Adipocyte (in vitro differentiated cells): ENCODE measurements around the gene SETD2.
A peak's percentile ranks its signal among the peaks of the same experiment; 100 is the strongest.
"Not testable (repeated sequence)": the region's sequence is repeated elsewhere in the genome, so short reads cannot be mapped to it uniquely, and the experiment has no call there.

ENCODE experiments used
- DNase-seq: peaks from one replicate; pipeline ENCODE4 v3.0.0-alpha.2; 2015; ENCODE audit warnings: low read depth
- H3K27me3 ChIP-seq: replicated peaks from 2 replicates; pipeline ENCODE4 v1.7.0; 2013; ENCODE audit warnings: mild to moderate bottlenecking, low read length, moderate library complexity; ENCODE audit not compliant: control insufficient read depth, insufficient read depth
- H3K36me3 ChIP-seq: 2 replicates; pipeline ENCODE4 v1.7.0; 2013; ENCODE audit warnings: low read length, mild to moderate bottlenecking, moderate library complexity; ENCODE audit not compliant: control insufficient read depth, insufficient read depth, severe bottlenecking
- H3K4me1 ChIP-seq: 2 replicates; pipeline ENCODE4 v1.7.0; 2013; ENCODE audit warnings: mild to moderate bottlenecking, low read length, moderate library complexity; ENCODE audit not compliant: control insufficient read depth, insufficient read depth
- H3K4me3 ChIP-seq: 2 replicates; pipeline ENCODE4 v1.7.0; 2013; ENCODE audit warnings: mild to moderate bottlenecking, low read length, moderate library complexity
- H3K9ac ChIP-seq: 2 replicates; pipeline ENCODE4 v1.7.0; 2013; ENCODE audit warnings: mild to moderate bottlenecking, low read length, moderate library complexity
- H3K9me3 ChIP-seq: 2 replicates; pipeline ENCODE4 v1.7.0; 2013; ENCODE audit warnings: mild to moderate bottlenecking, low read length, moderate library complexity; ENCODE audit not compliant: control insufficient read depth

Gene SETD2

GRCh38 chr3:47117807-47118364, 46.0 kb downstream of the SETD2 start:
- H3K9ac ChIP-seq: no peak overlapping the region
- H3K4me1 ChIP-seq: no peaks in the 10 kb centered on the region
- H3K36me3 ChIP-seq: peaks cover 75% of the 10 kb centered on the region
- no peak for DNase-seq
- H3K4me3 ChIP-seq: no peak overlapping the region
- no peaks in the 10 kb centered on the region for H3K27me3 ChIP-seq
- H3K9me3 ChIP-seq: no peaks in the 10 kb centered on the region

DNA sequence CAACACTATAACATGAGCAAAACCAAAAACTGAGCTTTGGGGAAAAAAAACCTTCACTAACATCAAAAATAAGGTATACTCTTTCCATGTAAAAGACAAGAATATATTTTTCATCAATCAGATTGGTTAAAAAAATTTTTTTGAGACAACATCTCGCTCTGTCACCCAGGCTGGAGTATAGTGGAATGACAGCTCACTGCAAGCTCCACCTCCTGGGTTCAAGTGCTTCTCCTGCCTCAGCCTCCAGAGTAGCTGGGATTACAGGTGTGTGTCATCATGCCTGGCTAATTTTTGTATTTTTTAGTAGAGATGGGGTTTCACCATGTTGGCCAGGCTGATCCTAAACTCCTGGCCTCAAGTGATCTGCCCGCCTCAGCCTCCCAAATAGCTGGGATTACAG, 48.4 kb downstream of the SETD2 start:
- H3K9ac ChIP-seq, DNase-seq, H3K4me1 ChIP-seq, H3K4me3 ChIP-seq, H3K27me3 ChIP-seq, H3K9me3 ChIP-seq: not testable (repeated sequence)
- peaks cover 65% of the 10 kb centered on the region for H3K36me3 ChIP-seq

DNA sequence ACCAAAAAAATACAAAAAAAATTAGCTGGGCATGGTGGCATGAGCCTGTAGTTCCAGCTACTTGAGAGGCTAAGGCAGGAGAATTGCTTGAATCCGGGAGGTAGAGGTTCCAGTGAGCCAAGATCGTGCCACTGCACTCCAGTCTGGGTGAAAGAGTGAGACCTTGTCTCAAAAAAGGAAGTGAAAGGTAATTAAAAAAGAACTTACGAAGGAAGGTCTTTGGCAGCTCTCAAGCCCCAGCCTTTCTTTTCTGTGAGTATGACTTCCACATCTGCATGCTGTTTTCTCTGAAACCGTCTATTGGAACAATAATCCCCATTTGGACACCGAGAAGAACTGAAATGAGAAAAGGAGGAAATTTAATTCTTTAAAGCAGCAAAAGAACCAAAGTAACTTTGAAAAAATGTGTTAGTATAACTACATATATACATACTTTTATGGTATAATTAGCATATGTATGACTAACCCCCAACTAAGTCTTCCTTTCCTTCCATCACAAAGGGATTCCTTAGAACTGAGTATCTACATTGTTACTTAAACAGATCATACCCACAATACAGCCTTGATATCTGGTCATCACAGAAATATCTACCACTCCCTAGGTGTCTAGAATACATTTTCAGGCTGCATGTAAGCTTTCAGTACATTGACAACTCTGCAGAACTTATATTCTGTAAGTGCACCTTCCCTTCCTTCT, 50.1 kb downstream of the SETD2 start:
- no peak overlapping the region for H3K4me3 ChIP-seq
- peaks cover 57% of the 10 kb centered on the region for H3K36me3 ChIP-seq
- no peaks in the 10 kb centered on the region for H3K9me3 ChIP-seq
- peak; percentile 71 for DNase-seq
- H3K4me1 ChIP-seq: peaks cover 2% of the 10 kb centered on the region
- H3K27me3 ChIP-seq: no peaks in the 10 kb centered on the region
- no peak overlapping the region for H3K9ac ChIP-seq

- DNase-seq: no peak
- H3K27me3 ChIP-seq: no peaks in the 10 kb centered on the region
- no peak overlapping the region for H3K9ac ChIP-seq
- H3K36me3 ChIP-seq: peaks cover 57% of the 10 kb centered on the region
- H3K4me1 ChIP-seq: peaks cover 8% of the 10 kb centered on the region
- no peaks in the 10 kb centered on the region for H3K9me3 ChIP-seq
- no peak overlapping the region for H3K4me3 ChIP-seq
Observed at GRCh38 chr3:47112997-47113396, 50.9 kb downstream of the SETD2 start.

DNA sequence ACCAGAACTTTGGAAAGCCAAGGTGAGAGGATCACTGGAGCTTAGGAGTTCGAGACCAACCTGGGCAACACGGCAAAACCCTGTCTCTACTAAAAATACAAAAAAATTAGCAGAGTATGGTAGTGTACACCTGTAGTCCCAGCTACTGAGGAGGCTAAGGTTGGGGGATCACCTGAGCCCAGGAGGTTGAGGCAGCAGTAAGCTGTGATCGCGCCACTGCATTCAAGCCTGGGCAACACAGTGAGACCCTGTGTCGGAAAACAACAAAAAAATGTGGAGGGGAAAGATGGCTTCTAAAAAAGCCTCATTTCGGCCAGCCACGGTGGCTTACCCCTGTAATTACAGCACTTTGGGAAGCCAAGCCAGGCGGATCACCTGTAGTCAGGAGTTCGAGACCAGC, 54.5 kb downstream of the SETD2 start:
- peaks cover 41% of the 10 kb centered on the region for H3K36me3 ChIP-seq
- no peak overlapping the region for H3K9ac ChIP-seq
- no peaks in the 10 kb centered on the region for H3K9me3 ChIP-seq
- no peak for DNase-seq
- H3K4me3 ChIP-seq: no peak overlapping the region
- H3K4me1 ChIP-seq: peaks cover 8% of the 10 kb centered on the region
- H3K27me3 ChIP-seq: no peaks in the 10 kb centered on the region

DNA sequence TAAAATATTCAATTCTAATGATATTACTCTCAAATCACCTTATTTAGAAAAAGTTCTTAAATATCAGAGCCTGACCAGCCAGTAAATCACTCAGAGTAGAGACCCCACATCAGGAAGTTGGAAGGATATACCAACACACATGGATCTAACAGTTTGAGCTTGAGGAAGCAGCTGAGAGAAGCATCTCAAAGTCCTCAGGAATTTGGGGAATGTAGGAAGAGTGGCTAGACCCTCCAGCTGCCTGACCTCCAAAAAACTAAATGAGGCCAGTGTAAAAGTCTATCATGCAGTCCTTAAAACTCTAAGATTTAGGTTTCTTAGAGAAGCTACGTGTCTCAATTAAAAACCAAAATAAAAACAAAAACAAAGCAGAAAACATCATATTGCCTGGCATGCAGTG, 55.4 kb downstream of the SETD2 start:
- H3K4me3 ChIP-seq: no peak overlapping the region
- H3K9ac ChIP-seq: no peak overlapping the region
- H3K4me1 ChIP-seq: peaks cover 8% of the 10 kb centered on the region
- peak; percentile 42 for DNase-seq
- peaks cover 34% of the 10 kb centered on the region for H3K36me3 ChIP-seq
- no peaks in the 10 kb centered on the region for H3K27me3 ChIP-seq
- no peaks in the 10 kb centered on the region for H3K9me3 ChIP-seq

DNA sequence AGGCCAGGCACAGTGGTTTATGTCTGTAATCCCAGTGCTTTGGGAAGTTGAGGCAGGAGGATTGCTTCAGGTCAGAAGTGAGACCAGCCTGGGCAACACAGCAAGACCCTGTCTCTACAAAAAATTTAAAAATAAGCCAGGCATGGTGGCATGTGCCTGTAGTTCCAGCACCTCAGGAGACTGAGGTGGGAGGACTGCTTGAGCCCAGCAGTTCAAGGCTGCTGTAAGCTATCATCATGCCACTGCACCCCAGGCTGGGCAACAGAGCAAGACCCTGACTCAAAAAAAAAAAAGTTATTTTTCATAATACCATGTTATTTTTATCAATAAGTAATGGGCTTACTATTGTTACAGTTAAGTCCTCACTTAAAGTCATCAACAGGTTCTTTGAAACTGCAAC, 59.7 kb downstream of the SETD2 start:
- H3K9me3 ChIP-seq: no peaks in the 10 kb centered on the region

DNA sequence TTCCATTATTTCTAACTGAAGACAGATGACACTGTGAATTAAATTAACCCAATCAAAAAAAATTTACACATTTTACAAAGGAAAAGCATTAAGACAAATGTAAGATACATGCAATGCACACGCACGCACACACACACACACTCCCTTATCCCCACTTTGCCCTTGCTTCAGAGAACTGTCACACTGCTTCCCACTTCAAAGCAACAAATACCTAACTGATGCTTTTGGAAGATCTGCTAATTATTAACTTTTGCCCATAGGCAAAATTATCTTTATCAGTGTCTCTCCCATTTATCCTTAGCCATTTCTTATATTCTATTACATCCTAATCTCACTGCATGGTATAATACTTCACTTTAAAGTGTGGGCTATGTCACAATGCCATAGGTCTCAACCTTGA, 60.3 kb downstream of the SETD2 start:
- H3K36me3 ChIP-seq: peaks cover 38% of the 10 kb centered on the region
- no peak for DNase-seq
- H3K9ac ChIP-seq: no peak overlapping the region
- no peaks in the 10 kb centered on the region for H3K27me3 ChIP-seq
- H3K4me1 ChIP-seq: peaks cover 3% of the 10 kb centered on the region
- no peak overlapping the region for H3K4me3 ChIP-seq
- H3K9me3 ChIP-seq: no peaks in the 10 kb centered on the region

More for the DNA sequence above, 59.7 kb downstream of the SETD2 start:
- H3K9ac ChIP-seq: no peak overlapping the region
- H3K4me3 ChIP-seq: no peak overlapping the region
- no peak for DNase-seq
- peaks cover 34% of the 10 kb centered on the region for H3K36me3 ChIP-seq
- H3K4me1 ChIP-seq: peaks cover 8% of the 10 kb centered on the region
- no peaks in the 10 kb centered on the region for H3K27me3 ChIP-seq

- H3K36me3 ChIP-seq: peaks cover 44% of the 10 kb centered on the region
- no peaks in the 10 kb centered on the region for H3K27me3 ChIP-seq
- H3K9ac ChIP-seq: no peak overlapping the region
- no peaks in the 10 kb centered on the region for H3K9me3 ChIP-seq
- no peak for DNase-seq
- no peaks in the 10 kb centered on the region for H3K4me1 ChIP-seq
- no peak overlapping the region for H3K4me3 ChIP-seq
Observed at GRCh38 chr3:47102081-47102600, 61.8 kb downstream of the SETD2 start.

GRCh38 chr3:47098910-47099309, 65.0 kb downstream of the SETD2 start:
- peak; percentile 26 for DNase-seq
- H3K36me3 ChIP-seq: peaks cover 64% of the 10 kb centered on the region
- no peaks in the 10 kb centered on the region for H3K4me1 ChIP-seq
- H3K9me3 ChIP-seq: no peaks in the 10 kb centered on the region
- no peak overlapping the region for H3K4me3 ChIP-seq
- H3K9ac ChIP-seq: no peak overlapping the region
- H3K27me3 ChIP-seq: no peaks in the 10 kb centered on the region

GRCh38 chr3:47097864-47098263, 66.0 kb downstream of the SETD2 start:
- DNase-seq: no peak
- Histone ChIP-seq H3K9ac (no peak overlapping the region), H3K27me3 (no peaks in the 10 kb centered on the region), H3K9me3 (no peaks in the 10 kb centered on the region), H3K36me3 (peaks cover 65% of the 10 kb centered on the region), H3K4me3 (no peak overlapping the region), H3K4me1 (no peaks in the 10 kb centered on the region)
